Heart right ventricle (tissue), 16 donors: ENCODE results near the gene SOD3. TPM values are rescaled to one million over a fixed set of nuclear protein-coding genes. Genes with fewer than 3 reads are reported as not detected.

ENCODE experiments used
- ATAC-seq, 8 donors: fragments of 200-7000 bp; cut with Tn5 transposase; one replicate each; pipeline ENCODE4 v1.9.1; 2020; ENCODE audit warnings: mild to moderate bottlenecking in 8 of 8, moderate library complexity in 8 of 8, moderate number of reproducible peaks in 1 of 8
- DNase-seq, 2 donors: peaks; one replicate each; pipeline ENCODE4 v3.0.0-alpha.2; 2020
- H3K27ac ChIP-seq, 10 donors: fragments of 200-600 bp; sonication (generic) in 2 of 10; one replicate each; pipeline versions ENCODE4 v1.5.0 to v1.8.0; 2020 to 2022; ENCODE audit warnings: mild to moderate bottlenecking in 3 of 10
- H3K27me3 ChIP-seq, 7 donors: fragments of 200-600 bp; one replicate each; pipeline ENCODE4 v1.8.0; 2021 to 2022; ENCODE audit warnings: mild to moderate bottlenecking in 2 of 7
- H3K36me3 ChIP-seq, 9 donors: fragments of 200-600 bp; sonication (generic) in 1 of 9; one replicate each; pipeline versions ENCODE4 v1.5.0 to v1.8.0; 2020 to 2022; ENCODE audit warnings: mild to moderate bottlenecking in 2 of 9
- H3K4me1 ChIP-seq, 9 donors: fragments of 200-600 bp; sonication (generic) in 1 of 9; one replicate each; pipeline versions ENCODE4 v1.5.0 to v1.8.0; 2020 to 2022; ENCODE audit warnings: mild to moderate bottlenecking in 4 of 9
- H3K4me3 ChIP-seq, 10 donors: fragments of 200-600 bp; sonication (generic) in 2 of 10; one replicate each; pipeline versions ENCODE4 v1.5.0 to v1.8.0; 2020 to 2022; ENCODE audit warnings: mild to moderate bottlenecking in 7 of 10, moderate library complexity in 2 of 10
- H3K9me3 ChIP-seq, 11 donors: fragments of 200-600 bp in 10 of 11; sonication (generic) in 2 of 11; one replicate each; pipeline versions ENCODE4 v1.5.0 to v1.8.0; 2013 to 2022; ENCODE audit warnings: mild to moderate bottlenecking in 2 of 11, control low read depth in 1 of 11, moderate library complexity in 1 of 11
- WGBS, 2 donors: extraction: QIAGEN DNeasy Blood & Tissue Kit; methylation state at CpG; one replicate each; pipeline ENCODE4 v1.1.7; 2013; ENCODE audit warnings: inconsistent platforms in 1 of 2; 5-methylcytosine and 5-hydroxymethylcytosine counted together
- intact Hi-C, 10 donors: fragments of 100-400 bp; cut with DNase I; formaldehyde crosslinking; loops; one replicate each; pipeline versions ENCODE4 v1.11.1 to v1.14.2; 2022
- polyA plus RNA-seq, 2 donors: library from polyadenylated mRNA; stranded (reverse); fragments of 200-250 nt; gene quantifications; one replicate each; pipeline ENCODE4 v1.2.3, GENCODE V29; 2013
- total RNA-seq, 10 donors: library from RNA; stranded (reverse); fragmentation: NEBNext Ultra II Directional in 3 of 10; extraction: Animal tissue kit (Norgen Biotek cat#: 25700) in 3 of 10; gene quantifications; one replicate each; pipeline versions ENCODE4 v1.2.1 to v1.2.4, GENCODE V29; 2021 to 2023
- TF ChIP-seq, protein P1 (sequence below), 9 donors: fragments of 200-600 bp; sonication (generic) in 2 of 9; IDR thresholded peaks; one replicate each; pipeline versions ENCODE4 v1.5.0 to v1.8.0; 2021 to 2022; ENCODE audit warnings: antibody characterized with exemption in 9 of 9, mild to moderate bottlenecking in 5 of 9, moderate library complexity in 1 of 9
- donor health status: Arrhythmogenic right ventricular cardiomyopathy.
- donor health status: ischemic (EF 13 %, LVEDD 7.1; RV severe dilation, severe dysfunction).
- donor health status: healthy with polysubstance abuse.
- donor health status: DM: no; HTN: yes; CAD: no.
- donor health status: DM: no; HTN: no; CAD: no.
- donor health status: ischemic (EF 25% LVEDD 6.9; RV normal size, moderate dysfunction).
- donor health status: ischemic (EF 25% LVEDD 5.7; RV mildly dilated, moderate dysfunction).
- donor health status: healthy.
- donor health status: DM: yes; HTN: yes; CAD: no.
- donor health status: Ischemic cardiomyopathy.
- donor health status: ischemic (EF 35%, LVEDD 5.7; RV mildly dilated, moderate dysfunction).
- donor health status: nonischemic (EF 11% LVEDD 7.7; RV severe dilation, severe dysfunction).
- donor health status: DM: yes; HTN: yes; CAD: no.
- donor health status: PGD.
- donor health status: ischemic (EF 29% LVEDD 5.4; RV normal size, mild dysfunction).
- donor health status: nonischemic (EF 23%, LVEDD 6.1; RV moderate dilation, normal function).

The SOD3 gene
- total and polyA plus RNA-seq, 12 donors, result 15.1 to 118 (median 52.4) TPM

DNA sequence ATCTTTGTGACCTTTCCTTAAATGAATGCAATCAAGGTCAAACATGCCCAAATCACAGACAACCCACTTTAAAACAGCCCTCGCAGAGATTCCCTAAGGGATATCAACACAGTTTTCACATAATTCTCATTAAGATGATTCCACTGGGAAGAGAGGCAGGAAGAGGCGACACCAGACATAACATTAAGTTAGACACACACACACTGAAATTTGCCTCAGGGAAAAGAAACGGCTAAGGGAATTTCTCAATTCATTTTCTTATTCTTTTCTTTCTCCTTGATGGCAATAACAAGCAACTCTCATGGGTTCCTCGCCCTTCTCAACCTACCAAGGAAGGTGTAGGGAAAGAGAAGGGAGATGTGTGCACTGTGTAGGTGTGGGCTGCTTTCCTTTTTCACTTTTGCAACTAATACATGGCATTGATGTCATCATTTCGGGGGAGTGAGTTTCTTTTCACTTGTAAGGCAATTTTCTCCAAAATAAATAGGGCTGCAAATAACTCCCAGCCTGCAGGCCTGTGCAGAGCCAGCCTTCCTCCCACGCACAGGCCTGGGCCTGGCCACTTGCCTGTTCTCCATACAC, 41.4 kb downstream of the SOD3 start:
- TF ChIP-seq, protein P1, sequence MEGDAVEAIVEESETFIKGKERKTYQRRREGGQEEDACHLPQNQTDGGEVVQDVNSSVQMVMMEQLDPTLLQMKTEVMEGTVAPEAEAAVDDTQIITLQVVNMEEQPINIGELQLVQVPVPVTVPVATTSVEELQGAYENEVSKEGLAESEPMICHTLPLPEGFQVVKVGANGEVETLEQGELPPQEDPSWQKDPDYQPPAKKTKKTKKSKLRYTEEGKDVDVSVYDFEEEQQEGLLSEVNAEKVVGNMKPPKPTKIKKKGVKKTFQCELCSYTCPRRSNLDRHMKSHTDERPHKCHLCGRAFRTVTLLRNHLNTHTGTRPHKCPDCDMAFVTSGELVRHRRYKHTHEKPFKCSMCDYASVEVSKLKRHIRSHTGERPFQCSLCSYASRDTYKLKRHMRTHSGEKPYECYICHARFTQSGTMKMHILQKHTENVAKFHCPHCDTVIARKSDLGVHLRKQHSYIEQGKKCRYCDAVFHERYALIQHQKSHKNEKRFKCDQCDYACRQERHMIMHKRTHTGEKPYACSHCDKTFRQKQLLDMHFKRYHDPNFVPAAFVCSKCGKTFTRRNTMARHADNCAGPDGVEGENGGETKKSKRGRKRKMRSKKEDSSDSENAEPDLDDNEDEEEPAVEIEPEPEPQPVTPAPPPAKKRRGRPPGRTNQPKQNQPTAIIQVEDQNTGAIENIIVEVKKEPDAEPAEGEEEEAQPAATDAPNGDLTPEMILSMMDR (IDR thresholded peaks at IDR 0.05), result no peak
- Histone ChIP-seq H3K4me1 (peaks cover 0 to 15% (median 4%) of the 10 kb centered on the region in 9 donors), H3K9me3 (no peaks in the 10 kb centered on the region), H3K27me3 (no peaks in the 10 kb centered on the region), H3K4me3 (no peak overlapping the region), H3K36me3 (peaks cover 0 to 76% (median 10%) of the 10 kb centered on the region in 9 donors), H3K27ac (no peak overlapping the region)
- ATAC-seq (no peak), DNase-seq (no peak)
- intact Hi-C loops, result no loop called here
- 86% methylated on average over 6 of the region's 6 CpGs for WGBS, 2 donors

DNA sequence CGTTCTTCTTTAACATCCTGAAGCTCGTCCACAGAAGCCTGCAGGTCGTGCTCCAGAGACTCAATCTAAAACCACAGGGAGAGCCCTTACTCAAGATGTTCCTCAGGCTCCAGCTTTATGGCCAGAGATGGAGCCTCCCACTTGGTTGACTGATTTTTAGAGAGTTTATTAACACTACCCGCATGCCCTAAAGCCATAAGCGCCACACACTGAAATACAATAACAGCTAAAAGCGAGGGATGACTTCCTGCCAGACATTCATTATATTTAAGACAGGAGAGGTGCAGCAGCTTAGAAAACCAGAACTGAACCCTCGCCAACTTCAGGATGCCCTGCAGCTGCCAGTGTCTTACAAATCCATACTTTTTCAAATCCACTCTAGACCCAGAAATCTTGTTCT, 42.0 kb downstream of the SOD3 start:
- no peaks in the 10 kb centered on the region for H3K27me3 ChIP-seq
- no peak overlapping the region for H3K27ac ChIP-seq
- WGBS, 2 donors, result 95 to 97% methylated on average over 7 of the region's 7 CpGs
- H3K4me3 ChIP-seq, result no peak overlapping the region
- intact Hi-C loops, result no loop called here
- peaks cover 0 to 15% (median 4%) of the 10 kb centered on the region in 9 donors for H3K4me1 ChIP-seq
- no peak for ATAC-seq
- no peak for DNase-seq
- H3K9me3 ChIP-seq, result no peaks in the 10 kb centered on the region
- TF ChIP-seq, protein P1 (IDR thresholded peaks at IDR 0.05), result no peak
- H3K36me3 ChIP-seq, result peaks cover 0 to 74% (median 10%) of the 10 kb centered on the region in 9 donors

DNA sequence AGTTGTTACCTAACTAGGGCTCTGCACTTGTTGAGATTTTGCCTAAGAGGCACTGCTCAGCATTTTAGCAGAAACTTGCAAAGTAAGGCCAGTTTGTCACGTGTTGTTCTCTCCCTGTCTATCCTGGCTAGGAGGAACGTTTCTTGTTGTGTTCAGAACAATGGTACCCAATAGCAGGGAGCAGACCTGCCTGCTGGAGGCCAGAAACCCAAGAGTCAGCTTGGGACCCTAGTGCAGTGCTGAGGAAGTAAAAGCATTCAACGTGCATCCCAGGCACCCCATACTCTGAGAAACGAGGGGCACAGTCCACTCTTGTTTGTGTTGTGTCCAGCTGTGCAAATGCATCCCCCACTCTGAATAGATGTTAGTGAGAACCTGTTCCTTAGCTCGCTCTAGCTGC, 42.4 kb downstream of the SOD3 start:
- whole genome bisulfite sequencing, 2 donors, result 79 to 84% methylated on average over 5 of the region's 5 CpGs
- TF ChIP-seq, protein P1 (IDR thresholded peaks at IDR 0.05), result no peak
- Histone ChIP-seq H3K36me3 (peaks cover 0 to 73% (median 10%) of the 10 kb centered on the region in 9 donors), H3K27me3 (no peaks in the 10 kb centered on the region), H3K4me1 (peaks cover 0 to 15% (median 4%) of the 10 kb centered on the region in 9 donors), H3K4me3 (no peak overlapping the region), H3K27ac (no peak overlapping the region), H3K9me3 (no peaks in the 10 kb centered on the region)
- no peak for DNase-seq
- intact Hi-C loops, result no loop called here
- ATAC-seq, result no peak

DNA sequence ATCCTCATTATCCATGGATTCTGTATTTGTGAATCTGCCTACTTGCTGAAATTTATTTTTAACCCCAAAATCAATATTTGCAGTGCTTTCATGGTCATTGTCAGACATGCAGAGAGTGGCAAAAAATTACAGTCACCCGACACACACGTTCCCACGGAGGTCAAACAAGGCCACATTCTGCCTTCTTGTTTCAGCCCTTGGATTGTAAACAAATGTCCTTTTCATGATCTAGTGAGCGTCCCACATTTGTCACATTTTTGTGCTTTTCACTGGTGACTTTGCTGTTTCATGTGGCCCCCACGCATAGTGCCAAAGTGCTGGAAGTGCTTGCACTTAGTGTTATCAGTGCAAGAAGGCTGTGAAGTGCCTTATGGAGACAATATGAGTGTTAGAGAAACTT, 45.0 kb downstream of the SOD3 start:
- no peak for DNase-seq
- no peak for ATAC-seq
- TF ChIP-seq, protein P1 (IDR thresholded peaks at IDR 0.05), result no peak
- H3K36me3 ChIP-seq, result peaks cover 0 to 50% (median 10%) of the 10 kb centered on the region in 9 donors
- no peaks in the 10 kb centered on the region for H3K9me3 ChIP-seq
- H3K4me3 ChIP-seq, result no peak overlapping the region
- no peak overlapping the region for H3K27ac ChIP-seq
- H3K27me3 ChIP-seq, result no peaks in the 10 kb centered on the region
- peaks cover 0 to 24% (median 4%) of the 10 kb centered on the region in 9 donors for H3K4me1 ChIP-seq
- 80 to 81% methylated on average over 5 of the region's 5 CpGs for WGBS, 2 donors
- intact Hi-C loops, result no loop called here
